ENCODE data around the gene CRYBG1.
"Not testable (repeated sequence)": the region's sequence is repeated elsewhere in the genome, so short reads cannot be mapped to it uniquely, and the experiment has no call there.

Gene CRYBG1

GRCh38 chr6:106508834-106509233 lies 148.3 kb downstream of the CRYBG1 start:
- DNase-seq = no peak

GRCh38 chr6:106509420-106510089 lies 149.0 kb downstream of the CRYBG1 start:
- DNase-seq = peak; percentile 57

- peak; percentile 47 for DNase-seq
These were observed 149.8 kb downstream of the CRYBG1 start for GRCh38 chr6:106510090-106510970.

GRCh38 chr6:106511288-106512047 lies 151.0 kb downstream of the CRYBG1 start:
- DNase-seq = peak; percentile 71

- DNase-seq = peak; percentile 54
These were observed 151.8 kb downstream of the CRYBG1 start for GRCh38 chr6:106512048-106512967.

GRCh38 chr6:106512968-106513574 lies 152.6 kb downstream of the CRYBG1 start:
- DNase-seq = no peak

- no peak for DNase-seq
These were observed 153.5 kb downstream of the CRYBG1 start for GRCh38 chr6:106513808-106514582.

GRCh38 chr6:106514583-106514885 lies 154.0 kb downstream of the CRYBG1 start:
- DNase-seq = no peak

GRCh38 chr6:106515582-106515981 lies 155.1 kb downstream of the CRYBG1 start:
- DNase-seq = not testable (repeated sequence)

- no peak for DNase-seq
These were observed 156.1 kb downstream of the CRYBG1 start for GRCh38 chr6:106516616-106517015.

- DNase-seq = no peak
These were observed 157.2 kb downstream of the CRYBG1 start for GRCh38 chr6:106517706-106518105.

- DNase-seq = no peak
These were observed 158.2 kb downstream of the CRYBG1 start for GRCh38 chr6:106518748-106519147.

- peak; percentile 98 for DNase-seq
These were observed 159.2 kb downstream of the CRYBG1 start for GRCh38 chr6:106519460-106520394.

- no peak for DNase-seq
These were observed 160.3 kb downstream of the CRYBG1 start for GRCh38 chr6:106520711-106521401.

GRCh38 chr6:106522562-106523250 lies 162.2 kb downstream of the CRYBG1 start:
- DNase-seq = no peak

- DNase-seq = no peak
These were observed 164.8 kb downstream of the CRYBG1 start for GRCh38 chr6:106525107-106525881.

GRCh38 chr6:106525882-106526275 lies 165.4 kb downstream of the CRYBG1 start:
- DNase-seq = no peak

GRCh38 chr6:106527117-106527516 lies 166.6 kb downstream of the CRYBG1 start:
- no peak for DNase-seq
